Stimulated activated CD8-positive, alpha-beta memory T cell treated with anti-CD3 and anti-CD28 coated beads, Interleukin-7, amount 100 ng/mL, for 4 hours (primary cell): Measurements from ENCODE around the gene LCP2.
"Not testable (repeated sequence)": the region's sequence is repeated elsewhere in the genome, so short reads cannot be mapped to it uniquely, and the experiment has no call there.

Source experiments
- DNase-seq, 2 donors: peaks; one replicate each; pipeline ENCODE4 v3.0.0-alpha.2; 2020; ENCODE audit warnings: low read depth in 2 of 2

Gene LCP2

DNA sequence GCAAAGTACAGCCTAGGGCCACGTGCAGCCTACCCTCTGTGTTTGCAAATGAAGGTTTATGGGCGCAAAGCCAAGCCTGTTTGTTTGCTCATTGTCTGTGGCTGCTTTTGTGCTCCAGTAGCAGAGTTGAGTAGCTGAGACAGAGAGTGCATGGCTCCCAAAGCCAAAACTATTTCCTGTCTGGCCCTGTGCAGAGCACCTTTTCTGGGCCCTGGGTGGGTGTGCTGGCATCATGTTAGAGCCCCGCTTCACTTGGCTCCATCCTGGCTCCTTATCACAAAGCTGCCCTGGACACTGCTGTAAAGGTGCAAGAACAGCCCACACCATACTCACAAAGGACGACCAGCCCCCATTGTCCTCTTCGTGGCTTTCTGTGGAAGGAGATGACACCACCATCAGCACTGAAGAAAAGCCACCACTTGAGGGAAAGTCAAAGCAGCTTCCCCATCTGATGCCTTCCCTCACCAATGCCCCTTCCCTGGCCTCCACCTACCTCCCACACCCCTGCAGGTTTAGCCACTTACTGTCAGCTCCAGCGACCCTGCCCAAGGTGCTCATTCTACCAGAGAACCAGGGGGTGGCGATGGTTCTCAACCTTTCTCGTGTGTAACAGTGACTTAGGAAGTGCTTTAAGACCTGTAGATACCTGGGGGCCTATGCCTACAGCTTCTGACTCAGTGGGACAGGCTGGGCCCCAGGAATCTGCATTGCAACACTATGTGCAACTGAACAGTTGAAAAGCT is 23.4 kb downstream of the LCP2 start:
- DNase-seq, result no peak

GRCh38 chr5:170270293-170271069 is 27.1 kb downstream of the LCP2 start:
- DNase-seq, result no peak

GRCh38 chr5:170269579-170269978 is 28.0 kb downstream of the LCP2 start:
- DNase-seq, result peak in 1 of 2 donors; percentile 51

DNA sequence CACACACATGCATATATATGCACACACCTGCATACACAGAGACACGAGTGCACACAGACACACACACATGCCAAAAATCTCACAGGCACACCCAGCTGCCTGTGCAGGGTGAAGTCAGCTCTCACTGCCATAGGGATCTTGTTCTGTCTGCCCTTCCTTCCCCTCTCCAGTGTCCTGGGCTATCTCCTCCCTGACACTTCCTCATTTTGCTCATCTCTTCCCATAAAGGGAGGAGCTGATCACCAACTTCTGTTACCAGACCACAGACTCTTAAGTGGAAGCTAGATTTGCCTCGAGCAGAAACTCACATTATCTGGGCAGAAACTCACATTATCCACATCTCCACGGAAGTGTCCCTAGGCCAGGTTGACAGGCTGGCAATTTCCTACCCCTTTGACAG is 28.7 kb downstream of the LCP2 start:
- DNase-seq, result no peak

DNA sequence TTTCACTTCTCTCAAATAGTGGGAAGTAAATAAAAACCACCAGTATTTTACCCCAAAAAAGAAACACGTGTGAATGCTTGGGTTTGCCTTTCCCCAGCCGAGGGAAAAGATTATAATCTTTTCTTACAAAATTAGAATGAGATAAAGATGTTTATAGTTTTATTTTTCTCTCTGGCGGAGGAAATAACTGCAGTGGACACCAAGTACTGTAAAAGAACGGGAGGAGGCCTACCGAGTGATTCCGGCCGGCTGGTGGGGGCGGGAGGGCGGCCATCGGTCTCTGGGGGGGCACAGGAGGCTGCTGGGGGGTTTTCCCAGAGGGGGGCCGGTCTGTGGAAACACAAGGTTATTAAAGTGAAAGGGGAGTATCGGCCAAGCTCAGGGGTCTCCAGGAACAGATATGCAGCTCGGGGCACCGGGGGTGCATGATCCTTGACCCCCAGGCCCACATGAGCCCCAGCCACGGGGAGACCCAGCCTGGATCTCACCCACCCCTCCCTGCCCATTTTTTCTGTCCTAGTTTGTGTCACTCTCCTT is 29.4 kb downstream of the LCP2 start:
- DNase-seq, result no peak

DNA sequence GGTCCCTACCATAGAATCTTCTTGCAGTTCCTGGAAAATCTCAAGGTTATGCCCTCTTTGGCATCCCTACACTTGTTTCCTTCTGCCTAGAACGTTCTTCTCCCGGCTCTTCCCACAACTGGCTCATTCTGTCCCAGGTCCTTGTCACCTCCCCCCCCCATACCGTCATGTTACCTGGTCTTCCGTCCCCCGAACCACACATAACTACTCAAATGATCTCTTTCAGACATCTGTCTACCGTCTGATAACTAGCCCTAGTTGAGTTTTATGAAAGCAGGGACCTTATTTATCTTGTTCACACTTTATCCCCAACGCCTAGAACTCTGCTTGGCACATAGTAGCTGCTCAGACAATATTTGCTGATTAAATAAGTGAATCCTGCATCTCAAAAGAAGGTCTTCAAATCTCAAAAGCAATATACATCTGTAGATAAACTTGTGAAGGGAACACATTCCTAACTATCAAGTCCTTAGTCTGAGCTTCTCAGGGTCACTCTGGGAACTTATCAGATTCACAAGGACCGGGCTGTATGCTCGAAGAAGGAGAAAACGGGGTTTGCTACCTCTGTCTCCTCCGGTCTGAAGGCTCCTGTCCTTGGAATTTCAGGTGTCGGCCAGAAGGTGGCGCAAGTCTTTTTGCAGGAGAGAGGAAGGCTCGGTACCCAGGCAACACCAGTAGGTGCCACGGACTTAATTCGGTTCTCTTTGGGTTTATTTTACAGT is 30.0 kb downstream of the LCP2 start:
- DNase-seq, result peak; percentile 55 to 60

DNA sequence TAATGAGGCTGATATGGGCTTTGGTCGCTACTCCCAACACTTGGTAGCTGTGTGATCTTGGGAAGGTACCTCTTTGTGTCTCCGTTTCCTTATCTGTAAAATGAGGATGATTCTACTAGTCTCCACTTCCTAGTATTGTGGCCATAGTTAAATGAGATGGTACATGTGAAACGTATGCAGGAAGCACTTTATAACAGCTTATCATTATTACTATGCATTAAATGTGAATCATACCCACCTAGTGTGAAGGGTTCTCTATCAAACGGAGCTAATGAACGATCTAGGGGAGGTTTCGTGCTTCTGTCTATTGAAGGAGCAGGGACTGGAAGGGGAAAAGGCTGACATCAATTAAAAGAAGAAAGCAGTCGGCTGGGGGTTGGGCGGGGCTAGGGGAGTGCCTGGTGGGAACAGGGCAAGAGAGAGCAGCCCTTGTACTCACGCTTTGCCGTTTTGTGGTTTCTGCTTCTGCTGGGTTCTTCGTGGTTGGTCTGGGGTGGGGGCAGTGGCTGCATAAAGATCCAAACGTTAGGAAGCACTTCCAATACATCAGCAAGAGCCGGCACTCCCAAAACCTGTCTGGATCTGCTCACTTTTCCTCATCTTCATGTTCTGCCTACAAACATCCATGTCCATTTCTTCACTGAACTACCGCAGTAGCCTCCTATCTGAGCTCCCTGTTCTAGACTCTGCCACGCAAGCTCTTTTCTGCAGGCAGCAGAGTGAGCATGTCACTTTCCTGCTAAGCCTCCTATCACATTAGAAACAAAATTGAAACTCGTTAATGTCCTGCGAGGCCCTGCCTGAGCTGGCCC is 30.8 kb downstream of the LCP2 start:
- DNase-seq, result no peak

DNA sequence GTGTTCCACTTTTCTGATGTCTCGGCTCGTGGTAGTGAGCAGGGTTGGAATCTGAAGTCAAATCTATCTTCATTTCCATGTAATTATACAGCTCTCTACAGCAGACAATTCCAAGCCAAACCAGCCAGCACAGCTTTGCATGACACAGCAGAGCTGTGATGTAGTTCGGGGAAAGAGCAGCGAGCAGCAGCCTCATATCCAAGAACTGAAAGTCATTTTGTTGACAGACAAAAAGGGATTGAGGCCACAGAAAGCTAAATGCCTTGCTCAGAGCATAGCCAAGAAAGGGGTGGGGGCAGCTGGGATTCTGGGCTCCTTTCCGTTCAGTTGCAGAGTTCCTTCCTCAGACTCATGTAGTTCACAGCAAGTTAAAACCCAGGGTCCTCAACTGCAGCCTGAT is 32.1 kb downstream of the LCP2 start:
- no peak for DNase-seq

DNA sequence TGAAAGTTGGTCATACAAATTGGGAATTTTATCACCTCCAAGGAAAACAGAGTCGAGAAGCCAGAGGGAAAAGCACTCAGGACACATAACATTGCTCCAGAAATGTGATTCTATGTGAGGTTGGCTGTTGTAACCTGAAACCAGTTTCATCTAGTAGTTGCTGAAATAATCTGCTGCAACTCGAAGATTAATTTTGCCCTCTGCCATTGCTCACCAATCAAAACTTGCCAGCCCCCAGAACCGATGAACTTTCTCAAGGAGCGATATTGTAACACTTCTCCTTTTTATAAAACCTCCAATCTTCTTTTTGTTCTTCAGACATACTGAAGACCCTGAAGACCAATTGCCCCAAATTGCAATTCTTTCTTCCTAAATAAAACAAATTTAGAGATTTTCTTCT is 33.7 kb downstream of the LCP2 start:
- DNase-seq, result no peak

DNA sequence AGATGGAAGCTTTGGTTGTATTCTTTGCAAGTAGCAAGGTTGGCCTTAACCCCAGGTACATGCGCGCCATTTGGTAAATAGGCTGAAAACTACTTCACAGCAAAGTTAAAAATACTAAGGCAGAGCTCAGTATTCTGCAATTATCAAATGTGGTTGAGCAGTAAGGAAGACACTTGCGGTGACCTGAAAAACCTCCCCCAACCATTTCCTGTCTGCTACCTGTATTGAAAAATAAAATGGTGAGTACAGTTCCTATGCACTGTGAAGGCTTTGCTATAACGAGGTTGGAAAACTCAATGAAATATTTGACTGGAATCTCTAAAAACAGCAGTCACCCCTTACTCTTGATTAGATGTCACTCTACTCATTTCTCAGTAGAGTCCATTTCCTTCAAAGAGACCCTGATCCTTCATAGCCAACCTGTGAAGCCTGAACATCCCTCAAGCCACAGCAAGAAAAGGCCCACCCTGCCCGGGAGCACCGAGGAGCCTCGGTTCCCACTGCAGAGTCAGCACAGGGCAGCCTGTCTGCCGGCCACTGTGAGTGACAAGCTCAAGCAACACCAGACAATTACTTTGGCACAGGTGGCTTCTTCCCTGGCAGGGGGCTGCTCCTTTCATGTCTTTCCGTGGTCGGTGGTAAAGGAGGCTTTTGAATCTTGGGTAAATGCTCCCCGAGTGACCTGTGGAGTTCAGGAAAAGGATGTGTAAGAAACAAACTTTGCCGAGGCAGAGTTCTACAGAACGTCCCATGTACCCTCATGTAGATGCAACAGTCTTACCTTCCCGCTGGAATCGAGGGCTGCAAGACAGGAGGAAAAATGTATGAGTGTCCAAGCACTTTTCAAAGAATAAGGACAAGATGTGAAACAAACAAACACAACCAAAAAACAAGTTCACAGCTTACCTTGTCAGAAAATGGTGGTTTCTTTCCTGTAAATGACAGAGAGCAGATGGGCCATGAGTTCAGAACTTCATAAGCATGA is 35.2 kb downstream of the LCP2 start:
- no peak for DNase-seq

- no peak for DNase-seq
These were observed 36.0 kb downstream of the LCP2 start for GRCh38 chr5:170261528-170262043.

DNA sequence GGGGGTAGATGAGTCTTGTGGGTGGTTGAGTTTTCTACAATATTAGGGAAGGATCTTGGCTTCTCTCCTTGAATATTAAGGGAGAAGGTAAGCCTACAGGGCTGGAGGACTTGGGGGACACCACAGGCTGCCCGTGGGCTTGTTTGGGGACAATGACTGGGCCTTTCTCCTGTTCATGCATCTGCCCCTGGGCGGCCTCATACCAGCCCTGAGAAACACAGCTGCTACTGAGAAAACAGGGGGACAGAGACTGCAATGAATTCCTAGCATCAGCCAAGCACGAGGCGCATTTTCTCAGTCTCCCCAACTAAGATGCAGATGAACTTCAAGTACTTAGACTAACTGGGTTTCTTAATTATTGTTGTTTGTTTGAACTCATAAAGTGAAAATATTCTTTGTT is 40.2 kb downstream of the LCP2 start:
- no peak for DNase-seq

DNA sequence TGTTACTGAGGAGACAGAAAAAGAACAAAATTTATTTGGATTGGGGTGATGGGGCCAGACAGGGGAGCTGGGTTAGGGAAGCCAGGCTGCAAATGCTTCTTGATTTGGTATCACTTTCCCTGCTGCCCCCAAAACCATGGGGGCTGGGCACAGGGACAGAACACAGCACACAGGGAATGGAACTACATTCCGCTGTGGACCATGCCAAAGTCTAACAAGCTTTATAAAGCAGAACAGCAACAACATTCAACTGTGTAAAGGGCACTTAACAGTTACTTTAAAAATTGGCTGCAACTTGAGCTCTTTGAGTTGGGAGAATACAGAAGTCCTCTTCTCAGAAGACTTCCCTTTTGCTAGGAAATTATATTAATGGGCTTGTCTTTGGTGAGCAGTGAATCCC is 41.0 kb downstream of the LCP2 start:
- DNase-seq, result no peak

DNA sequence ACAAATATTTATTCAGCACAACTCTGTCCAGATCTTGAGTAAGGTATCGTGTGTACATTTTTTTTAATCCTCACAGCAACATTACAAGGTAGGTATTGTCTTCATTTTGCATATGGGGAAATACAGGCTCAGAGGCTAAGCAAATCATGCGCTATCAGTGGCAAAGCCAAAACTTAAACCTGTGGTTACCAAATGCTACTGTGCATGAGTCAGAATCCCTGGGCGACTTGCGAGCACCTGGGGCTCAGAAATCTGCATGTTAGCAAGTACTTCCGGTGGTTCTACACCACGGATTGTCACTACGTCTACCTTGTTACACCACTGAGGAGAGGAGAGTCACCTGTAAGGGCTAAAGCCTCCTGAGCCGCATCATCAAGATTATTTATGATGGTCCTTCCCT is 43.5 kb downstream of the LCP2 start:
- peak; percentile 57 to 70 for DNase-seq

DNA sequence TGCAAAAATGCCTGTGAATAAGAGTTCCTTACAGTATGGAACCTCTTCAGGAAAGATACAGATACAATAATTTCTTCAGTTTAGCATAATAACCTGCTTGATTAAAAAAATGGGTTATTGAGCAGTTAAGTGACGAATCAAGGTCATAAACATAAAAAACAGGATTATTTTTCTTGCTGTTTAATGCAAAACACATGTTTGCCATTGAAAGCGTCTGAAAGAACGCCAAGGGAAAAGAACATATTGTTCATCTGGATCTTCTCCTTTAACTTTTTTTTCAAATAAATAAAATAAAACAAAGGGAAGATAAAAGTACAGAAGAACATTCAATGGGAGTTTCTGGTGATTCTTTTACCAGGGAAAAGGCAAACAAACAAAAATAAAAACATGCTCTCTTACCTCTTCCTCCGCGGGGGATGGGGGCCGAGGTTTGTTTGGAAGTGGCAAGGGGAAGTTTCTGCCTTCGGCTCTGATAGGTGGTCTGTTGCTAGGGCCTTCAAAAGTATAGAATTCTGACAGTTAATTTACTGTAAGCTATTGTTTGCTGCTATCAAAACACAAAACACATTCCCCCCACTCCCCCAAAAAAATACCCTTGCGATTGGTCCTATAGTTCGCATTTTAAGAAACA is 44.7 kb downstream of the LCP2 start:
- no peak for DNase-seq

- DNase-seq, result no peak
These were observed 45.5 kb downstream of the LCP2 start for GRCh38 chr5:170252109-170252508.

DNA sequence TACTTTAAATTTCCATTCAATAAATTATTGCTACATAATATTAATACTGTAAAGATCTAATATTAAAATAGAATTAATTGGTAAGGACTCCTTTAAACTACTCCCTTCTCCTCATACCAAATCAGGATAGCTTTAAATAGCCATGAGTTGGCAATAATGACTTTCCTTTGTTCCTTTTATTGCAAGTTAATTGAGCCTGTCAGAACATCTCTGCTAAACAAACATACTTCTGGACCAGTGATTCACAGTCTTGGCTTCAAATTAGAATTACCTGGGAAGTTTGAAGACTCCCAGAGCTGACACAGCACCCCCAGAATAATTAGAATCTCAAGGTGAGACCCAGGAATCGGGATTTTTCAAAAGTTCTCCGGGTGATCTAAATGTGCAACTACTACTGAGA is 46.1 kb downstream of the LCP2 start:
- DNase-seq, result no peak

- DNase-seq, result no peak
These were observed 46.7 kb downstream of the LCP2 start for GRCh38 chr5:170250810-170251317.

- DNase-seq, result no peak
These were observed 48.2 kb downstream of the LCP2 start for GRCh38 chr5:170249355-170249754.

DNA sequence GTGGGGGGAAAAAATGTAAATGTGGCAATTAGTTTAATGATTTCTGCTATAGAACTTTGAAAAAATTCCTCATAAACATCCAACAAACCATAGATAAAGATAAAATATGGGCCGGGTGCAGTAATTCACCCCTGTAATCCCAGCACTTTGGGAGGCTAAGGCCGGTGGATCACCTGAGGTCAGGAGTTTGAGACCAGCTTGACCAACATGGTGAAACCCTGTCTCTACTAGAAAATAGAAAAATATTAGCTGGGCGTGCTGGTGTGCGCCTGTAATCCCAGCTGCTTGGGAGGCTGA is 48.7 kb downstream of the LCP2 start:
- not testable (repeated sequence) for DNase-seq
